ENCODE data around the gene BTRC.
"Not testable (repeated sequence)": the region's sequence is repeated elsewhere in the genome, so short reads cannot be mapped to it uniquely, and the experiment has no call there.

Gene BTRC

GRCh38 chr10:101386659-101387259 is 32.8 kb downstream of the BTRC start:
- no peak for DNase-seq (ENCODE audit: low read depth)

GRCh38 chr10:101388676-101389276 is 34.8 kb downstream of the BTRC start:
- DNase-seq (ENCODE audit: low read depth): no peak

- not testable (repeated sequence) for DNase-seq (ENCODE audit: low read depth)
Observed at GRCh38 chr10:101389532-101389931, 35.6 kb downstream of the BTRC start.

GRCh38 chr10:101389986-101390531 is 36.1 kb downstream of the BTRC start:
- no peak for DNase-seq (ENCODE audit: low read depth)

- no peak for DNase-seq (ENCODE audit: low read depth)
Observed at GRCh38 chr10:101393378-101393777, 39.4 kb downstream of the BTRC start.

GRCh38 chr10:101394524-101395133 is 40.7 kb downstream of the BTRC start:
- no peak for DNase-seq (ENCODE audit: low read depth)

GRCh38 chr10:101397140-101397539 is 43.2 kb downstream of the BTRC start:
- peak; percentile 12 for DNase-seq (ENCODE audit: low read depth)

GRCh38 chr10:101400585-101400984 is 46.6 kb downstream of the BTRC start:
- DNase-seq (ENCODE audit: low read depth): no peak

- DNase-seq (ENCODE audit: low read depth): no peak
Observed at GRCh38 chr10:101402711-101403110, 48.7 kb downstream of the BTRC start.

GRCh38 chr10:101403161-101403560 is 49.2 kb downstream of the BTRC start:
- DNase-seq (ENCODE audit: low read depth): no peak

- DNase-seq (ENCODE audit: low read depth): no peak
Observed at GRCh38 chr10:101405001-101405400, 51.0 kb downstream of the BTRC start.

GRCh38 chr10:101411598-101411997 is 57.6 kb downstream of the BTRC start:
- DNase-seq (ENCODE audit: low read depth): no peak

GRCh38 chr10:101414034-101414433 is 60.1 kb downstream of the BTRC start:
- no peak for DNase-seq (ENCODE audit: low read depth)

- no peak for DNase-seq (ENCODE audit: low read depth)
Observed at GRCh38 chr10:101415884-101416283, 61.9 kb downstream of the BTRC start.

GRCh38 chr10:101421967-101422366 is 68.0 kb downstream of the BTRC start:
- DNase-seq (ENCODE audit: low read depth): not testable (repeated sequence)

GRCh38 chr10:101425535-101425934 is 71.6 kb downstream of the BTRC start:
- no peak for DNase-seq (ENCODE audit: low read depth)

GRCh38 chr10:101428036-101428435 is 74.1 kb downstream of the BTRC start:
- DNase-seq (ENCODE audit: low read depth): no peak

- DNase-seq (ENCODE audit: low read depth): no peak
Observed at GRCh38 chr10:101429423-101429822, 75.5 kb downstream of the BTRC start.

- DNase-seq (ENCODE audit: low read depth): no peak
Observed at GRCh38 chr10:101436302-101436701, 82.3 kb downstream of the BTRC start.

GRCh38 chr10:101438881-101439391 is 85.0 kb downstream of the BTRC start:
- DNase-seq (ENCODE audit: low read depth): no peak

- DNase-seq (ENCODE audit: low read depth): no peak
Observed at GRCh38 chr10:101441541-101442455, 87.8 kb downstream of the BTRC start.

GRCh38 chr10:101442456-101442800 is 88.5 kb downstream of the BTRC start:
- DNase-seq (ENCODE audit: low read depth): no peak
